ENCODE data around the gene EVC.

The EVC gene

GRCh38 chr4:5755161-5755560 is 44.2 kb downstream of the EVC start:
- DNase-seq (ENCODE audit: low spot score) = no peak

DNA sequence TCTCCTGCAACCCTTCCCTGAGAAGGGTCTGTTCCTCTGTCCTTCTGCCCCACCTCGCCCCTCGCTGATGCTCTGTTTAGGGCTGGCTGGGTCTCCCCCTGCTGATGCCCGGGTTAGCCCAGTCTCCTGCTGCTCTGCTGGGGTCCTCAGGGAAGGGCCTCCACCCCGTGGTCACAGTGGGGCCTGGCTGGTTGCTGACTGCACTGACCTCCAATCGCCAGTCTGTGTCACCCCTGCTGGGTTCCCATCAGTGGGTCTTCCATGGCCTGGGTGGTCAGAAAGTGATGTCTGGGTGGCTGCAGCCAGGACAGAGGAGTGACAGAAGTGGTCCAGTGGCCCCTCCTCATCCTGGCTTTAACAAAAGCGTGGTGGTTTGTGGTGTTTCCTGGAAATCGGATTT is 44.7 kb downstream of the EVC start:
- DNase-seq (ENCODE audit: low spot score) = no peak

DNA sequence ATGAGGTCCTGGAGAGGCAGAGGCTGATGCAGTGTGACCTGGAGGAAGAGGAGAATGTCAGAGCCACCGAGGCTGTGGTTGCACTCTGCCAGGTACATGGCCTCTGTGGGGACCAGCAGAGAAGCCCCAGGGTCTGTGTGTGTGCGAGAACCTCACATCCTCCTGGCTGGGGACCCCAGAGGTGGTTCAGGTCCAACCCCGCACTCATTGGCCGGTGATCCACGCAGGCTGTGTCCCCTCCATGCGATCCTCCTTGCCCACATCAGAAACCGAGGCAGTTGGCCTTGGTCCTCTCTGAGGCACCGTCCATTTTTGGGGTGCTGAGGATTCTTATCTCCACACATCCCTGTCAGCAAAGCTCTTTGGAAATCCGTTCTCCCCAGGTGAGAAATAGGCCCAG is 45.3 kb downstream of the EVC start:
- DNase-seq (ENCODE audit: low spot score) = no peak

GRCh38 chr4:5757091-5757490 is 46.1 kb downstream of the EVC start:
- no peak for DNase-seq (ENCODE audit: low spot score)

DNA sequence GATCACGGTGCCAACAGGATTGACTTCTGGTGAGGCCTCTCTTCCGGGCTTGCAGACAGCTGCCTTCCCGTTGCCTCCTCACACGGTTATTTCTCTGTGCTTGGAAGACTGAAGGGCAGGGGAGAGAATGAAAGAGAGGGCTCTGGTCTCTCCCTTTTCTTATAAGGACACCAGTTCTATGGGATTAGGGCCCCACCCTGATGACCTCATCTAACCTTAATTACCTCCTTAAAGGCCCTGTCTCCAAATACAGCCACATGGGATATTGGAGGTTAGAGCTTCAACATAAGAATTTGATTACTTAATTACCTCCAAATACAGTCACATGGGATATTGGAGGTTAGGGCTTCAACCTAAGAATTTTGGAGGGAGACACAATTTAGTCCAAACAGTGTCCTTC is 46.5 kb downstream of the EVC start:
- DNase-seq (ENCODE audit: low spot score) = no peak

- DNase-seq (ENCODE audit: low spot score) = no peak
Measured at GRCh38 chr4:5757954-5758353, 47.0 kb downstream of the EVC start.

DNA sequence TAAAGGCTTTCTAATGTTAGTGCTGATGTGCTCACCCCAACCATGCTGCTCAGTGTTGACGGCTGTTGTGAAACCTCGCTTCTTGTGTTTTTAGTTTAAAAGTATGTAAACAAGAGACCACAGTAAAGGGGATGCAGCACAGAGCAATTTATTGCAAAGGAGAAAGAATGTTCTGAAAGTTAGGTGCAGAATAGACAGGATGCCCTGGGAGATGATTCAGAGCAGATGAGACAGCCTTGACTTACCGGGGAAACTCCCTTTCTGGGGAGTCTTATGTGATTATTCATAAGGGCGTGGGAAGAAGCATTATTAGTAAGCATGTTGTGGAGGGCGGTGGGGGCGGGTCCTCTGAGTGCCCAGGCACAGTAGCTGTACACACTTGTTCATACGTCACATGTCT is 47.7 kb downstream of the EVC start:
- no peak for DNase-seq (ENCODE audit: low spot score)

DNA sequence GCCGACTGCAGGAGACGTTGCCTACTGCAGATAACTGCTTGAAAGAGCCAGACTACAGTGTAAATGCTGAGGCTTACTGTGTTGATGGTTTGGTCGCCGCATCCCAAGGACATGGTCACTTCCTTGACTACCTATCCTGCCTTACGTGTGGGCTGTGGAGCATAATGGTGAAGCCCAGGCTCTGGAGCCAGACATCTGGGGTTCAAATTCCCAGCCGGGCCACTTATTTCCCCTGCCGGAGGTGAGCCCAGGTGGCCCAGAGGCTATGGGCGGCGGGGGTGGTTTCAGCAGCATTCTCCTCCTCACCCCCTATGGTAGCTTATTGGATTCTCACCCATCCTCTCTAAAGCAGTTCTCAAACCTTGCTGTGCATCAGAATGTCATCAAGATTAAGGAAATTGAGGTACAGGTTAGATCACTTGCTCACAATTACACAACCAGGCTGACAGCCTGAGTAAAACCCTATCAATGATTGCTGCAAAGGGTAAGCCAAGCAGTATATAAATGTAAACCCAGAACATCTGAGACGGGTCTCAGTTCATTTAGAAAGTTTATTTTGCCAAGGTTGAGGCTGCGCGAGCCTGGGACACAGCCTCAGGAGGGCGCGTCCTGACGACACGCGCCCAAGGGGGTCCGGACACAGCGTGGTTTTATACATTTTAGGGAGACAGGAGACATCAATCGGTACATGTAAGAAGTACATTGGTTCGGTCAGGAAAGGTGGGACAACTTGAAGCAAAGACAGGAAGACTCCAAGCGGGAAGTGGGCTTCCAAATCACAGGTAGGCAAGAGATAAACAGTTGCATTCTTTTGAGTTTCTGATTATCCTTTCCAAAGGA is 48.5 kb downstream of the EVC start:
- no peak for DNase-seq (ENCODE audit: low spot score)

DNA sequence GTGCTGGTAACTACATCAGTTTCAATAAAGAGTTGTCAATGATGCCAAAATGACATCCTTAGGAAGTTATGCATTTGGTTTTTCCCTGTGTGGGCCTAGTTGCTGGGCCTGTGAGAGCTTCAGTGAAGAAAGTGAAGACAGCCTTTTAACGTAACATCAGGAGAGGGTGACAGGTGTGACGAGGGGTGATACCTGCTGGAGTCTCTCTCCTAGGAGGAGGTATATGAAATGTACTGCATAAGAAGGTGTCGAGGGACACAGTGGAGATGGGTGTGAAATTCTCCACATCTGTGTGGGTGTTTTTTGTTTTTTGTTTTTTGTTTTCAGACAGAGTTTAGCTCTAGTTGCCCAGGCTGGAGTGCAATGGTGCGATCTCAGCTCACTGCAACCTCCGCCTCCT is 49.2 kb downstream of the EVC start:
- no peak for DNase-seq (ENCODE audit: low spot score)

GRCh38 chr4:5760936-5761480 is 50.0 kb downstream of the EVC start:
- no peak for DNase-seq (ENCODE audit: low spot score)

GRCh38 chr4:5770051-5770450 is 59.0 kb downstream of the EVC start:
- DNase-seq (ENCODE audit: low spot score) = no peak

GRCh38 chr4:5772528-5773270 is 61.7 kb downstream of the EVC start:
- DNase-seq (ENCODE audit: low spot score) = no peak

DNA sequence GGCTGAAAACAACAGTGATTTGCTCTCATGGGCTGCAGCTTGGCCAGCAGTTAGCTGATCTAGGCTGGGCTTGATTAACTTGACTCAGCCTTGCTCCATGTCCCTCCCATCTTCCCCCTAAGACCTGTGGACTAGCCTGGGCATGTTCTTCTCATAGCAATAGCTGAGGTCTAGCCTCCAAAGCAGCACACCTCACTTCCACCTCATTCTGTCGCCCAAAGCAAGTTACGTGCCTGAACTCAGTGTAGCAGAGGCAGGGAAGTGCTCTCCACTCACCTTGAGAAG is 62.2 kb downstream of the EVC start:
- DNase-seq (ENCODE audit: low spot score) = no peak

GRCh38 chr4:5774416-5775036 is 63.5 kb downstream of the EVC start:
- no peak for DNase-seq (ENCODE audit: low spot score)

DNA sequence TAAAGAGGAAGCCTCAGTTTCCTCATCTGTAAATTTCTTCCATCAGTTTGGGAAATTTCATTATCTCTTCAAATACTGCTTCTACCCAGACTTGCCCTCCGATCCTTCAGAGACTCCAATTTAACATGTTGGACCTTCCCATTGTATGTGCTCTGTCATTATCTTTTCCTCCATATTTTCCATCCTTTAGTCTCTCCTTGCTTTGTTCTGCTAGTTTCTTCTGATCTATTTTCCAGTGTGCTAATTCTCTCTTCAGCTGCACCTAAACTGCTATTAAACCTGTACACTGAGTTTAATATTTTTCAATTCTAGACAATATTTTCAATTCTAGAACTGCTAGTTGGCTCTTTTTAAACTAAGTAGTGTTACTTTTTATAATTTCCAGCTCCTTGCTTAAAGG is 65.5 kb downstream of the EVC start:
- DNase-seq (ENCODE audit: low spot score) = no peak

GRCh38 chr4:5780831-5781480 is 70.0 kb downstream of the EVC start:
- no peak for DNase-seq (ENCODE audit: low spot score)

DNA sequence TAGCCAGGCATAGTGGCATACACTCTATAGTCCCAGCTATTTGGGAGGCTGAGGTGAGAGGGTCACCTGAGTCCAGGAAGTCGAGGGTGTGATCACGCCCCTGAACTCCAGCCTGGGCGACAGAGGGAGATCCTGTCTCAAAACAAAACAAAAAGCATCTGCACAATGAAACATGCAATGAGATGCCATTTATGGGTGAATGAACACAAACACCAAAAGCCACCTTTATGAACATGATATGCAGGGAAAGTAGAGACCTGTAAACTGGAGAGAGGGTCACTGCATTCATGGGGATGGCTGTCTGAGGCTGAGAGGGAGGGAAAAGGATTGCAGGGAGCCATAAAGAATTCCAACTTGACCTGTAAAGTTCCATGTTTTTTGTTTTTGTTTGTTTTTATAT is 70.7 kb downstream of the EVC start:
- no peak for DNase-seq (ENCODE audit: low spot score)

DNA sequence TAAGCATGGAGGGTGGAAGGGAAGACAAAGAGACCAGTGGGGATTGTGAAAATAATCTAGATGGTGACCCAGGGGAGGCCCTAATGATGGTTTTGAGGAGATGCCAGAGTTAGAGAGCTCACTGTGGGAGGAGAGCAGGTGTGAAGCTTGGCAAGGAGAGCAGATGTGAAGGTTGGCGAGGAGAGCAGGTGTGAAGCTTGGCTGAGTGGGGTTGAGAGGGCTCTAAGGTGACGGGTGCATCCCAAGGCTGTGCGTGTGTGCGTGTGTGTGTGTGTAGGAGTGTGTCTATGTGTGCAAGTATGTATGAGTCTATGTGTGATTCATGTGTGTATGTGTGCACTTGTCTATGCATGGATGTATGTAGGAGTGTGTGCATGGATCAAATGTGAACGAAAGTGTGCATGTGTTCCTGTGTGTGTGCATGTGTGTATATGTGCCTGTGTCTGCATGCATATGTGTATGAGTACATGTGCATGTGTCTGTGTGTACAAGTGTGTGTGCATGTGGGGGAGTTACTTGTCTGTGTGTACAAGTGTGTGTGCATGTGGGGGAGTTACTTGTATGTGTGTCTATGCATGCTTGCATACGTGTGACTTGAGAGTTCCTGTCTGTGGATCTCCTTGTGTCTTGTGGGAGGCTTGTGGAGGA is 72.0 kb downstream of the EVC start:
- DNase-seq (ENCODE audit: low spot score) = no peak

- no peak for DNase-seq (ENCODE audit: low spot score)
Measured at GRCh38 chr4:5783486-5783885, 72.5 kb downstream of the EVC start.

- no peak for DNase-seq (ENCODE audit: low spot score)
Measured at GRCh38 chr4:5784021-5784420, 73.0 kb downstream of the EVC start.

DNA sequence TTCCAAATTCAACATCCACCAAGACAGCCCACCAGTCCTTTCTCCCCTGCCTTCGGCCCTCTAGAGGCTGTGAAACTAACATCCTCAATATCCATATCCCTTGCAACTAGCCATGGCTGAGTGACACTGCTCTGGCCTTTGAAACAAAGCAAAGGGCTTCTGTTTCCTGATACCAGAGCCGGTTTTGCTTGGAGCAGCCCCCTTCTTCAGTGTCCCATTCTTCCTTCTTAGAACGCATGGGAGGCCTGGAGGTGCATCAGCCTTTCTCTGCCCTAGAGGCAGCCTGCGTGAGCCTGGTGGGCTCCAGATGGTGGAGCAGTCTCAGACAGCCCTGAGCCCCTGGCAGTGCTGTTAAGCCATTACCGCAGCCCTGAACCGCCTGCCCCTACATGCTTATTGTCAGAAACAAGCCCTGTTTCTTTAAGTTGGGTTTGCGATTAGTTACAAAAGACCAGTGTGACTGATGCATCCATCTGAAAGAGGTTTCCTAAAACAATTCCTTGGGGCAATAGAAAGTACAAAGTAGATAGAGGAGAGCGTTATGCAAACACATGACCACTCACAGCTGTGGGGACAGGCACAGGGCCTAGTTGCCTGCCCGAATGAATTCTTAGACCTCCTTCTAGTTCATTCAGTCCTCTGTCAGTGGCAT is 74.1 kb downstream of the EVC start:
- no peak for DNase-seq (ENCODE audit: low spot score)
